HL-60 (cell line): ENCODE results near the gene MFAP2.

Source experiments
- DNase-seq, 2 experiments: peaks; one replicate each; pipeline ENCODE4 v3.0.0-alpha.2; 2010 to 2020; ENCODE audit warnings: low read depth in 1 of 2, low spot score in 1 of 2
- H3K27ac ChIP-seq: fragments of 250-450 bp; sonication (Bioruptor Pico); replicated peaks from 2 replicates; pipeline ENCODE4 v1.5.1; 2020; ENCODE audit warnings: mild to moderate bottlenecking, moderate library complexity
- H3K27me3 ChIP-seq: fragments of 250-450 bp; sonication (Bioruptor Pico); 2 replicates; pipeline ENCODE4 v1.5.1; 2021; ENCODE audit warnings: mild to moderate bottlenecking, moderate library complexity; ENCODE audit not compliant: insufficient read depth, poor library complexity, severe bottlenecking
- H3K4me3 ChIP-seq: replicated peaks from 2 replicates; pipeline ENCODE4 v1.5.1; 2011; ENCODE audit warnings: mild to moderate bottlenecking, control low read depth, low read length; ENCODE audit not compliant: insufficient read depth
- GABPA ChIP-seq: IDR thresholded peaks from 2 replicates; pipeline ENCODE4 v1.6.1; 2012; ENCODE audit warnings: low read depth
- POLR2AphosphoS5 ChIP-seq: IDR thresholded peaks from 2 replicates; pipeline ENCODE4 v1.6.1; 2012; ENCODE audit warnings: low read depth
- SPI1 ChIP-seq: IDR thresholded peaks from 2 replicates; pipeline ENCODE4 v1.6.1; 2012; ENCODE audit warnings: low read depth, mild to moderate bottlenecking, borderline replicate concordance
- TF ChIP-seq, protein P1 (sequence below): IDR thresholded peaks from 2 replicates; pipeline ENCODE4 v1.6.1; 2012; ENCODE audit warnings: low read depth; ENCODE audit not compliant: insufficient replicate concordance
- TF ChIP-seq, protein P2 (sequence below): IDR thresholded peaks from one replicate; pipeline ENCODE4 v1.5.1; 2011; ENCODE audit warnings: low read length, control low read depth, inconsistent platforms; ENCODE audit not compliant: insufficient read depth

The MFAP2 gene

GRCh38 chr1:16998589-16998988 is 18.2 kb upstream of the MFAP2 start:
- H3K27me3 ChIP-seq: no peaks in the 10 kb centered on the region
- no peak for DNase-seq
- TF ChIP-seq, protein P1, sequence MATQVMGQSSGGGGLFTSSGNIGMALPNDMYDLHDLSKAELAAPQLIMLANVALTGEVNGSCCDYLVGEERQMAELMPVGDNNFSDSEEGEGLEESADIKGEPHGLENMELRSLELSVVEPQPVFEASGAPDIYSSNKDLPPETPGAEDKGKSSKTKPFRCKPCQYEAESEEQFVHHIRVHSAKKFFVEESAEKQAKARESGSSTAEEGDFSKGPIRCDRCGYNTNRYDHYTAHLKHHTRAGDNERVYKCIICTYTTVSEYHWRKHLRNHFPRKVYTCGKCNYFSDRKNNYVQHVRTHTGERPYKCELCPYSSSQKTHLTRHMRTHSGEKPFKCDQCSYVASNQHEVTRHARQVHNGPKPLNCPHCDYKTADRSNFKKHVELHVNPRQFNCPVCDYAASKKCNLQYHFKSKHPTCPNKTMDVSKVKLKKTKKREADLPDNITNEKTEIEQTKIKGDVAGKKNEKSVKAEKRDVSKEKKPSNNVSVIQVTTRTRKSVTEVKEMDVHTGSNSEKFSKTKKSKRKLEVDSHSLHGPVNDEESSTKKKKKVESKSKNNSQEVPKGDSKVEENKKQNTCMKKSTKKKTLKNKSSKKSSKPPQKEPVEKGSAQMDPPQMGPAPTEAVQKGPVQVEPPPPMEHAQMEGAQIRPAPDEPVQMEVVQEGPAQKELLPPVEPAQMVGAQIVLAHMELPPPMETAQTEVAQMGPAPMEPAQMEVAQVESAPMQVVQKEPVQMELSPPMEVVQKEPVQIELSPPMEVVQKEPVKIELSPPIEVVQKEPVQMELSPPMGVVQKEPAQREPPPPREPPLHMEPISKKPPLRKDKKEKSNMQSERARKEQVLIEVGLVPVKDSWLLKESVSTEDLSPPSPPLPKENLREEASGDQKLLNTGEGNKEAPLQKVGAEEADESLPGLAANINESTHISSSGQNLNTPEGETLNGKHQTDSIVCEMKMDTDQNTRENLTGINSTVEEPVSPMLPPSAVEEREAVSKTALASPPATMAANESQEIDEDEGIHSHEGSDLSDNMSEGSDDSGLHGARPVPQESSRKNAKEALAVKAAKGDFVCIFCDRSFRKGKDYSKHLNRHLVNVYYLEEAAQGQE: no peak
- TF ChIP-seq GABPA (no peak), POLR2AphosphoS5 (no peak), SPI1 (no peak)
- TF ChIP-seq, protein P2, sequence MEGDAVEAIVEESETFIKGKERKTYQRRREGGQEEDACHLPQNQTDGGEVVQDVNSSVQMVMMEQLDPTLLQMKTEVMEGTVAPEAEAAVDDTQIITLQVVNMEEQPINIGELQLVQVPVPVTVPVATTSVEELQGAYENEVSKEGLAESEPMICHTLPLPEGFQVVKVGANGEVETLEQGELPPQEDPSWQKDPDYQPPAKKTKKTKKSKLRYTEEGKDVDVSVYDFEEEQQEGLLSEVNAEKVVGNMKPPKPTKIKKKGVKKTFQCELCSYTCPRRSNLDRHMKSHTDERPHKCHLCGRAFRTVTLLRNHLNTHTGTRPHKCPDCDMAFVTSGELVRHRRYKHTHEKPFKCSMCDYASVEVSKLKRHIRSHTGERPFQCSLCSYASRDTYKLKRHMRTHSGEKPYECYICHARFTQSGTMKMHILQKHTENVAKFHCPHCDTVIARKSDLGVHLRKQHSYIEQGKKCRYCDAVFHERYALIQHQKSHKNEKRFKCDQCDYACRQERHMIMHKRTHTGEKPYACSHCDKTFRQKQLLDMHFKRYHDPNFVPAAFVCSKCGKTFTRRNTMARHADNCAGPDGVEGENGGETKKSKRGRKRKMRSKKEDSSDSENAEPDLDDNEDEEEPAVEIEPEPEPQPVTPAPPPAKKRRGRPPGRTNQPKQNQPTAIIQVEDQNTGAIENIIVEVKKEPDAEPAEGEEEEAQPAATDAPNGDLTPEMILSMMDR: no peak
- H3K27ac ChIP-seq: no peak overlapping the region
- H3K4me3 ChIP-seq: no peak overlapping the region

DNA sequence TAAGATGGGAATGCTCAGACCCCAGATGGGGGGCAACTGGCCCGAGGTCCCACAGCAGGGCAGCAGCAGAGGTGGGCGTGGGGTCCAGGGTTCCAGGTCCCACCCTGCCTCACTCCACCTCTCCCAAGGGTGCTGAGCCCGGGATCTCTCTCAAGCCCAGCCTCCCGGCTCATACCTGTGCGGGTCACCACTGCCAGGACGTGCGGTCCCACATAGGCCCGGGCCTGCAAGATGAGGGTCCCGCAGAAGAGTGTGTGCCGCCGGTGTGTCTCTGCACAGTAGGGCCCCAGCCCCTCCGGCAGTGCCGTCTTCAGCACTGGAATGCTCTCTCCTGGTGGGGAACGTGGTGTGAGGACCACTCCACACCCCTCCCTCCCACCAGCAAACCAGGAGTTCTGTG is 16.4 kb upstream of the MFAP2 start:
- Histone ChIP-seq H3K27ac (no peak overlapping the region), H3K27me3 (no peaks in the 10 kb centered on the region), H3K4me3 (no peak overlapping the region)
- no peak for DNase-seq
- TF ChIP-seq POLR2AphosphoS5: no peak
- no peak for TF ChIP-seq GABPA
- TF ChIP-seq, protein P2: no peak
- no peak for TF ChIP-seq SPI1
- TF ChIP-seq, protein P1: no peak

DNA sequence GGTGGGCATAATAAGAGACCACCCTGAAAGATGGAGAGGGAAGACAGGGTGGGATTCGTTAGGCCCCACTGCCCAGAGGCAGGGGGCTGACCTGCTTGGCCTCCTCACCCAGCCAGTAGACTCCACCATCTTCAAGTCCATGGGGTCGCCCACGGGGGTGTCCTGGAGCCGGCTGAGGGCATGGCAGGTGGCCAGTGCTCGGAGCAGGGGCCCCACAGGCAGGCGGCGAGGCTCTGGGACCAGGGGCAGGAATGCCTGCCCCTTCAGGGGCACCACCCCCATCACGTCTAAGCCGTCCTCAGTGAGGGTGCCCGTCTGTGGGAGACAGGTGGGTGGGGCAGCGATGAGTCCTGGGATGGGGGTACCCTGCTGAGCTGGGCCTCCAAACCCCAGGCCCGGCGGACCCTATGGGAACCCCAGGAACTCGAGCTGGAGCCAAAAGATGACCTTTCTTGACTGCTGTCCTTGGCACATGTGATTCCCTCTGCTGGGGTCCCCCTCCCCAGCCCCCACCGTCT is 13.2 kb upstream of the MFAP2 start:
- Histone ChIP-seq H3K27me3 (no peaks in the 10 kb centered on the region), H3K4me3 (no peak overlapping the region), H3K27ac (no peak overlapping the region)
- DNase-seq: no peak
- TF ChIP-seq, protein P2: no peak
- TF ChIP-seq, protein P1: no peak
- TF ChIP-seq POLR2AphosphoS5 (no peak), SPI1 (no peak), GABPA (no peak)
